K562 (cell line): ENCODE results near the gene CD164L2. TPM values are rescaled to one million over a fixed set of nuclear protein-coding genes. Genes with fewer than 3 reads are reported as not detected.

Experiments used
- ATF7 ChIP-seq: fragments of 450-650 bp; IDR thresholded peaks from 2 replicates; pipeline ENCODE4 v1.7.1; 2014; ENCODE audit warnings: mild to moderate bottlenecking, moderate library complexity
- E2F5 ChIP-seq: sonication (generic); formaldehyde crosslinking; IDR thresholded peaks from 2 replicates; pipeline ENCODE4 v1.8.0; 2022; ENCODE audit warnings: mild to moderate bottlenecking, missing genetic modification reagents
- ELK1 ChIP-seq: sonication (generic); formaldehyde crosslinking; IDR thresholded peaks from 2 replicates; pipeline ENCODE4 v1.8.1; 2022; ENCODE audit warnings: missing genetic modification reagents
- ESRRA ChIP-seq: fragments of 450-650 bp; IDR thresholded peaks from 2 replicates; pipeline ENCODE4 v1.6.1; 2014; ENCODE audit warnings: low read depth, mild to moderate bottlenecking, moderate library complexity, borderline replicate concordance
- FIP1L1 ChIP-seq: fragments of 200-400 bp; formaldehyde crosslinking; IDR thresholded peaks from 2 replicates; pipeline ENCODE4 v1.6.1; 2018; ENCODE audit warnings: mild to moderate bottlenecking, low read depth, low read length; ENCODE audit not compliant: poor library complexity, severe bottlenecking
- FOSL1 ChIP-seq: fragments of 200-800 bp; sonication (Bioruptor generic); conservative IDR thresholded peaks from 2 replicates; pipeline ENCODE4 v1.6.1; 2016; ENCODE audit warnings: missing genetic modification characterization, missing compliant biosample characterization
- GTF2B ChIP-seq: IDR thresholded peaks from 2 replicates; pipeline ENCODE4 v1.6.1; 2011; ENCODE audit not compliant: insufficient read length; ENCODE audit errors: extremely low read depth
- HOMEZ ChIP-seq: fragments of 250-450 bp; sonication (Bioruptor Pico); IDR thresholded peaks from 2 replicates; pipeline ENCODE4 v1.4.0; 2020; ENCODE audit warnings: mild to moderate bottlenecking, moderate library complexity
- KAT2B ChIP-seq: IDR thresholded peaks from one replicate; pipeline ENCODE4 v1.6.1; 2012; ENCODE audit warnings: low read depth, mild to moderate bottlenecking, control low read depth, inconsistent platforms, low read length, moderate library complexity
- KDM2B ChIP-seq: fragments of 250-450 bp; sonication (Bioruptor Pico); IDR thresholded peaks from 2 replicates; pipeline ENCODE4 v1.8.0; 2021; ENCODE audit warnings: mild to moderate bottlenecking, moderate library complexity
- KLF6 ChIP-seq: fragments of 250-450 bp; sonication (Bioruptor Pico); IDR thresholded peaks from 2 replicates; pipeline ENCODE4 v1.4.0; 2020; ENCODE audit warnings: mild to moderate bottlenecking, moderate library complexity, borderline replicate concordance
- NFIX ChIP-seq: fragments of 250-450 bp; sonication (Bioruptor Pico); IDR thresholded peaks from 2 replicates; pipeline ENCODE4 v1.4.0; 2020; ENCODE audit warnings: low read depth, mild to moderate bottlenecking, moderate library complexity
- SAFB ChIP-seq: fragments of 200-400 bp; formaldehyde crosslinking; IDR thresholded peaks from 2 replicates; pipeline ENCODE4 v1.6.1; 2017; ENCODE audit warnings: low read depth, low read length, borderline replicate concordance
- SAP30 ChIP-seq: fragments of 200-600 bp; sonication (generic); IDR thresholded peaks from 2 replicates; pipeline ENCODE4 v1.6.1; 2012; ENCODE audit warnings: borderline replicate concordance, low read depth, mild to moderate bottlenecking, moderate library complexity, low read length, control low read depth, inconsistent platforms; ENCODE audit not compliant: insufficient read depth, poor library complexity, severe bottlenecking
- SMARCA4 ChIP-seq: fragments of 450-650 bp; IDR thresholded peaks from 2 replicates; pipeline ENCODE4 v1.6.1; 2016
- ZFP91 ChIP-seq: sonication (generic); formaldehyde crosslinking; IDR thresholded peaks from 2 replicates; pipeline ENCODE4 v1.8.0; 2022; ENCODE audit warnings: mild to moderate bottlenecking, missing genetic modification reagents
- ZNF175 ChIP-seq: fragments of 200-800 bp; sonication (Bioruptor generic); IDR thresholded peaks from 2 replicates; pipeline ENCODE4 v1.6.1; 2016; ENCODE audit warnings: low read depth, mild to moderate bottlenecking, missing genetic modification characterization, missing compliant biosample characterization
- ZNF197 ChIP-seq: fragments of 200-800 bp; sonication (Bioruptor generic); IDR thresholded peaks from 2 replicates; pipeline ENCODE4 v1.6.1; 2016; ENCODE audit warnings: low read depth, missing genetic modification characterization, missing compliant biosample characterization
- ZNF282 ChIP-seq: sonication (generic); formaldehyde crosslinking; IDR thresholded peaks from 2 replicates; pipeline ENCODE4 v1.8.1; 2023; ENCODE audit warnings: missing genetic modification reagents
- ZNF444 ChIP-seq: fragments of 250-450 bp; sonication (Bioruptor Pico); IDR thresholded peaks from 2 replicates; pipeline ENCODE4 v1.4.0; 2020; ENCODE audit warnings: mild to moderate bottlenecking, moderate library complexity
- ZNF695 ChIP-seq: fragments of 450-650 bp; formaldehyde crosslinking; IDR thresholded peaks from 2 replicates; pipeline ENCODE4 v1.4.0; 2020; ENCODE audit warnings: mild to moderate bottlenecking, moderate library complexity
- ZNF76 ChIP-seq: fragments of 250-450 bp; sonication (Bioruptor Pico); IDR thresholded peaks from 2 replicates; pipeline ENCODE4 v1.4.0; 2020; ENCODE audit warnings: mild to moderate bottlenecking, moderate library complexity, borderline replicate concordance
- polyA plus RNA-seq, 8 experiments: library from polyadenylated mRNA; depleted of rRNA in 4 of 8; stranded (reverse) in 5 of 8; unstranded in 3 of 8; fragments of >200 nt; fragmentation: Nextera tagmentation in 2 of 8; fragmentation: Illumina TruSeq in 1 of 8; extraction: Ambion mirVana in 2 of 8; extraction: Trizol in 1 of 8; gene quantifications; 2 replicates each; pipeline versions ENCODE4 v1.2.1 to v1.2.3, GENCODE V29; 2011 to 2014; ENCODE audit warnings: inconsistent platforms in 1 of 8, missing spikeins in 1 of 8
- total RNA-seq, 7 experiments: library from RNA; depleted of rRNA in 6 of 7; stranded (reverse); fragments of >200 nt in 6 of 7; fragmentation: Illumina TruSeq in 2 of 7; extraction: Trizol in 2 of 7; gene quantifications; 2 replicates each; pipeline versions ENCODE4 v1.2.1 to v1.2.3, GENCODE V29; 2011 to 2021; ENCODE audit warnings: low replicate concordance in 1 of 7

Gene CD164L2
- total and polyA plus RNA-seq, 9 of the 15 experiments (the other 6 are each of a cell fraction or from before 2014, with no cell fraction given): 0.08 to 0.92 (median 0.38) TPM; not detected in 1

- TF ChIP-seq SAFB (no peak), FIP1L1 (no peak), HOMEZ (CRISPR knock-in tag) (no peak), FOSL1 (tag) (no peak), ESRRA (no peak), ZNF175 (CRISPR knock-in tag) (no peak), ZNF695 (CRISPR knock-in tag) (no peak), ZNF282 (0 out of 2 replicates have a peak, but pooled peaks have one; percentile 43), ZNF76 (CRISPR knock-in tag) (no peak), KLF6 (CRISPR knock-in tag) (no peak), ZNF444 (CRISPR knock-in tag) (no peak), E2F5 (CRISPR knock-in tag) (0 out of 2 replicates have a peak, but pooled peaks have one; percentile 38), ELK1 (CRISPR knock-in tag) (no peak), GTF2B (no peak), SMARCA4 (no peak), NFIX (CRISPR knock-in tag) (no peak), KAT2B (no peak), ZNF197 (no peak), ZFP91 (CRISPR knock-in tag) (no peak), KDM2B (CRISPR knock-in tag) (no peak), SAP30 (no peak), ATF7 (no peak)
Observed at GRCh38 chr1:27332536-27333281, 50.4 kb downstream of the CD164L2 start (continued).
